Neural progenitor cell (in vitro differentiated cells): ENCODE measurements around the gene STMN3.

Source experiments
- EZH2 ChIP-seq: fragments of 200-600 bp; sonication (generic); IDR thresholded peaks from 2 replicates; pipeline ENCODE4 v1.6.1; 2017; ENCODE audit warnings: antibody characterized with exemption, mild to moderate bottlenecking, moderate library complexity
- TF ChIP-seq, protein P1 (sequence below): fragments of 200-600 bp; sonication (generic); IDR thresholded peaks from 2 replicates; pipeline ENCODE4 v1.5.1; 2017; ENCODE audit warnings: antibody characterized with exemption, mild to moderate bottlenecking

GRCh38 chr20:63648895-63649589 is 4.2 kb downstream of the STMN3 start:
- no peak for TF ChIP-seq EZH2
- TF ChIP-seq, protein P1, sequence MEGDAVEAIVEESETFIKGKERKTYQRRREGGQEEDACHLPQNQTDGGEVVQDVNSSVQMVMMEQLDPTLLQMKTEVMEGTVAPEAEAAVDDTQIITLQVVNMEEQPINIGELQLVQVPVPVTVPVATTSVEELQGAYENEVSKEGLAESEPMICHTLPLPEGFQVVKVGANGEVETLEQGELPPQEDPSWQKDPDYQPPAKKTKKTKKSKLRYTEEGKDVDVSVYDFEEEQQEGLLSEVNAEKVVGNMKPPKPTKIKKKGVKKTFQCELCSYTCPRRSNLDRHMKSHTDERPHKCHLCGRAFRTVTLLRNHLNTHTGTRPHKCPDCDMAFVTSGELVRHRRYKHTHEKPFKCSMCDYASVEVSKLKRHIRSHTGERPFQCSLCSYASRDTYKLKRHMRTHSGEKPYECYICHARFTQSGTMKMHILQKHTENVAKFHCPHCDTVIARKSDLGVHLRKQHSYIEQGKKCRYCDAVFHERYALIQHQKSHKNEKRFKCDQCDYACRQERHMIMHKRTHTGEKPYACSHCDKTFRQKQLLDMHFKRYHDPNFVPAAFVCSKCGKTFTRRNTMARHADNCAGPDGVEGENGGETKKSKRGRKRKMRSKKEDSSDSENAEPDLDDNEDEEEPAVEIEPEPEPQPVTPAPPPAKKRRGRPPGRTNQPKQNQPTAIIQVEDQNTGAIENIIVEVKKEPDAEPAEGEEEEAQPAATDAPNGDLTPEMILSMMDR: no peak
